Colonic mucosa (tissue), 4 donors: Measurements from ENCODE around the gene DISC1. TPM values are rescaled to one million over a fixed set of nuclear protein-coding genes. Genes with fewer than 3 reads are reported as not detected.

Experiments used
- DNase-seq: peaks from one replicate; pipeline ENCODE4 v3.0.0-alpha.2; 2020
- H3K27ac ChIP-seq: fragments of 200-600 bp; one replicate; pipeline ENCODE4 v1.8.0; 2021
- H3K27me3 ChIP-seq: fragments of 200-600 bp; one replicate; pipeline ENCODE4 v1.8.0; 2021
- H3K36me3 ChIP-seq: fragments of 200-600 bp; one replicate; pipeline ENCODE4 v1.8.0; 2021
- H3K4me1 ChIP-seq: fragments of 200-600 bp; one replicate; pipeline ENCODE4 v1.8.0; 2021; ENCODE audit warnings: mild to moderate bottlenecking
- H3K4me3 ChIP-seq: fragments of 200-600 bp; one replicate; pipeline ENCODE4 v1.8.0; 2021
- H3K9ac ChIP-seq, 2 donors: one replicate each; pipeline ENCODE4 v1.7.0; 2013; ENCODE audit warnings: control low read depth in 2 of 2, low read depth in 2 of 2, low read length in 2 of 2
- H3K9me3 ChIP-seq: fragments of 200-600 bp; one replicate; pipeline ENCODE4 v1.8.0; 2021
- intact Hi-C: fragments of 100-400 bp; cut with DNase I; formaldehyde crosslinking; loops from one replicate; pipeline ENCODE4 v1.14.1; 2022
- total RNA-seq, 2 donors: library from RNA; stranded (reverse); fragmentation: NEBNext Ultra II Directional in 1 of 2; extraction: Animal tissue kit (Norgen Biotek cat#: 25700) in 1 of 2; gene quantifications; one replicate each; pipeline ENCODE4 v1.2.1, GENCODE V29; 2021
- TF ChIP-seq, protein P1 (sequence below): fragments of 200-600 bp; IDR thresholded peaks from one replicate; pipeline ENCODE4 v1.8.0; 2022; ENCODE audit warnings: antibody characterized with exemption, mild to moderate bottlenecking
- donor health status: healthy.
- donor health status: DM: no; HTN: no; CAD: no.
- donor health status: DM: no; HTN: no; CAD: no.

Gene DISC1
- total RNA-seq, 2 donors from 2014 or later, result 3.4 to 5.3 TPM

DNA sequence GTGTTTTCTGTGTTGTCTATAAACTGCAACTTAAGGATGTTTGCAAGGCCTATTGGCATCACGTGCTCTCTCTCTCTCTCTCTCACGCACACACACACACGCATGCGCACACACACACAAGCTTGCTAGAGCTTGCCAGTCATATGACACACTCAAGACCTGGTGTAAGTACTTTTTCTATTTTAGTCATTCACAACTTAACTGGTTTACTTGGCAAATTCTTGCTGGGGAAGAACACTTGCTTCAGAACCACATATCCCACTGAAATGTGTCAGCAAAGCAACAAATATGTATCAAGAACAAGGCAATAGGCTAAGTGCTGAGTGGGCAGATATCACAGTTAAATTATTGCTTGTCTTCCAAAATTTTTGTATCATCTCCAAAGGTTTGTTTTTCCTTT lies 107.8 kb downstream of the DISC1 start:
- TF ChIP-seq, protein P1, sequence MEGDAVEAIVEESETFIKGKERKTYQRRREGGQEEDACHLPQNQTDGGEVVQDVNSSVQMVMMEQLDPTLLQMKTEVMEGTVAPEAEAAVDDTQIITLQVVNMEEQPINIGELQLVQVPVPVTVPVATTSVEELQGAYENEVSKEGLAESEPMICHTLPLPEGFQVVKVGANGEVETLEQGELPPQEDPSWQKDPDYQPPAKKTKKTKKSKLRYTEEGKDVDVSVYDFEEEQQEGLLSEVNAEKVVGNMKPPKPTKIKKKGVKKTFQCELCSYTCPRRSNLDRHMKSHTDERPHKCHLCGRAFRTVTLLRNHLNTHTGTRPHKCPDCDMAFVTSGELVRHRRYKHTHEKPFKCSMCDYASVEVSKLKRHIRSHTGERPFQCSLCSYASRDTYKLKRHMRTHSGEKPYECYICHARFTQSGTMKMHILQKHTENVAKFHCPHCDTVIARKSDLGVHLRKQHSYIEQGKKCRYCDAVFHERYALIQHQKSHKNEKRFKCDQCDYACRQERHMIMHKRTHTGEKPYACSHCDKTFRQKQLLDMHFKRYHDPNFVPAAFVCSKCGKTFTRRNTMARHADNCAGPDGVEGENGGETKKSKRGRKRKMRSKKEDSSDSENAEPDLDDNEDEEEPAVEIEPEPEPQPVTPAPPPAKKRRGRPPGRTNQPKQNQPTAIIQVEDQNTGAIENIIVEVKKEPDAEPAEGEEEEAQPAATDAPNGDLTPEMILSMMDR, result no peak
- Histone ChIP-seq H3K27ac (no peak overlapping the region), H3K36me3 (no peaks in the 10 kb centered on the region), H3K4me3 (no peak overlapping the region), H3K9me3 (no peaks in the 10 kb centered on the region), H3K4me1 (no peaks in the 10 kb centered on the region), H3K9ac (no peak overlapping the region), H3K27me3 (no peaks in the 10 kb centered on the region)
- DNase-seq, result peak; percentile 19
- intact Hi-C loops, result no loop called here

DNA sequence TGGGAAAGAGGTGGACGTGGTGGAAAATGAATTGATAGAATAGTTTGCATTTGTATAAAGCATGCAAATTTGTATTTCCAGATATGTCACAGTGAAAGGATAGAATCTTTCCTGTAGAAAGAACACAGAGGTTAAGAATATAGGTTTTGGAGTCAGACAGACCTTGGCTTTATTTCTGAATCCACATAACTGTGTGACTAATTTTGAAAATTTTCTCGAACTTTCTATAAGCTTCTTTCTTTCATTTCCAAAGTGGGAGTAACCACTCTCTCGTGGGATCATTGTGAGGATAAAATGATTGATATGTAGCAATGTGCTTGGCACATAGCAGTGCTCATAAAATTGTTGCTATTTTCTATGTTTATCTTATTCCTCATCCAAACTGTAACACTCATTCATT lies 108.8 kb downstream of the DISC1 start:
- Histone ChIP-seq H3K4me1 (no peaks in the 10 kb centered on the region), H3K4me3 (no peak overlapping the region), H3K27ac (no peak overlapping the region), H3K9me3 (no peaks in the 10 kb centered on the region), H3K9ac (no peak overlapping the region), H3K27me3 (no peaks in the 10 kb centered on the region), H3K36me3 (no peaks in the 10 kb centered on the region)
- no peak for DNase-seq
- intact Hi-C loops, result no loop called here
- TF ChIP-seq, protein P1, result no peak

DNA sequence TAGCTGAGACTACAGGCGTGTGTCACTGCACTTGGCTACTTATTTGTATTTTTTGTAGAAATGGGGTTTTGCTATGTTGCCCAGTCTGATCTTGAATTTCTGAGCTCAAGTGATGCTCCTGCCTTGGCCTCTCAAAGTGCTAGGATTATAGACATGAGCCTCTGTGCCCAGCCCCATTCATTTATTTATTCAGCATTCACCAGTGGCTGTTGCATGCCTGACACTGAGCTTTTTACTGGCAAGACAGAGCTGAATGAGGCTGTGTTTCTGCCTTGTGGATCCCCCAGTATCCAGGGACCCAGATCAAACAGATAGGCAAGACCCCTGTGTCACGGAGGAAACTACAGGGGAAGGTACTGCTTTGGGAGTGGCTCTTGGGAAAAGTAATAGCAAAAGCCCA lies 109.4 kb downstream of the DISC1 start:
- no peaks in the 10 kb centered on the region for H3K27me3 ChIP-seq
- intact Hi-C loops, result no loop called here
- no peak overlapping the region for H3K4me3 ChIP-seq
- no peak overlapping the region for H3K27ac ChIP-seq
- no peaks in the 10 kb centered on the region for H3K4me1 ChIP-seq
- H3K9ac ChIP-seq, result no peak overlapping the region
- no peaks in the 10 kb centered on the region for H3K36me3 ChIP-seq
- TF ChIP-seq, protein P1, result no peak
- no peaks in the 10 kb centered on the region for H3K9me3 ChIP-seq
- no peak for DNase-seq

DNA sequence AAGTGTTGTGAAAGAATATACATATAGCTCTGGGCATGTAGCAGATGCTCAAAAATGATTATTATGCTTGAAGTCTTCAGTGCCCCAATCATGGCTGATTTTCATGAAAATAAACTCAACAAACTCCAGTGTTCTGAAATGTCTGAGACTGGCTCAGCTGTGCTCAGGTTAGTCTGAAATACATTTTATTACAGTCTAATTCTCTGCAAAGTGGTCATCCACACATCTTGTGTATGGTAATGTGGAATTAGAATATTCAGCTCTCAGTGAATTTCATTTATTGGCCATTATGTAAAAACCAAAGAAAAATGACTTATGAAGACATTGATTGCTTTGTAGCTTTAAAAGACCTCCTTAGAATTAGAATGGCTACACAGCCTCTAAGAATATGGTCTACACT lies 109.9 kb downstream of the DISC1 start:
- Histone ChIP-seq H3K9ac (no peak overlapping the region), H3K4me3 (no peak overlapping the region), H3K9me3 (no peaks in the 10 kb centered on the region), H3K4me1 (no peaks in the 10 kb centered on the region), H3K27ac (no peak overlapping the region), H3K27me3 (no peaks in the 10 kb centered on the region), H3K36me3 (no peaks in the 10 kb centered on the region)
- TF ChIP-seq, protein P1, result no peak
- intact Hi-C loops, result no loop called here
- DNase-seq, result no peak

DNA sequence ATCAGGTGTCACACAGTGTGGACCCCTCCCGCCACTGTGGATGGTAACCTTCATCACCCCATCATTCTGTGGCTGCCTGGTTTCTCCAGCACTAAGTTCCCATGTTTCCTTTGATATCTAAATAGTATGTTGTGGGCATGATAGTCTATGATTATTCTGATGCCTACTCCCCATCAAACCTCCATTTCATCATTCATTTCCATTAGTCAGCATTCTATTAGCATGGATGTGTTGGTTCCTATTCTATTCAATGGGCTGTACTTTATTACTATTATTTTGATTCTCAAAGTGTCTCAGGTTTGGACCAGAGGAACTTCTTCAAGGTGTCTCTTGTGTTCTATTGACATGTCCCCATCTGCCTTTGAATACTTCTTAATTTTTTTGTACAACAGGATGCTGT lies 112.0 kb downstream of the DISC1 start:
- no peaks in the 10 kb centered on the region for H3K27me3 ChIP-seq
- H3K4me1 ChIP-seq, result no peaks in the 10 kb centered on the region
- no peak for DNase-seq
- H3K36me3 ChIP-seq, result no peaks in the 10 kb centered on the region
- intact Hi-C loops, result no loop called here
- H3K9me3 ChIP-seq, result no peaks in the 10 kb centered on the region
- TF ChIP-seq, protein P1, result no peak
- H3K9ac ChIP-seq, result no peak overlapping the region
- no peak overlapping the region for H3K27ac ChIP-seq
- H3K4me3 ChIP-seq, result no peak overlapping the region

DNA sequence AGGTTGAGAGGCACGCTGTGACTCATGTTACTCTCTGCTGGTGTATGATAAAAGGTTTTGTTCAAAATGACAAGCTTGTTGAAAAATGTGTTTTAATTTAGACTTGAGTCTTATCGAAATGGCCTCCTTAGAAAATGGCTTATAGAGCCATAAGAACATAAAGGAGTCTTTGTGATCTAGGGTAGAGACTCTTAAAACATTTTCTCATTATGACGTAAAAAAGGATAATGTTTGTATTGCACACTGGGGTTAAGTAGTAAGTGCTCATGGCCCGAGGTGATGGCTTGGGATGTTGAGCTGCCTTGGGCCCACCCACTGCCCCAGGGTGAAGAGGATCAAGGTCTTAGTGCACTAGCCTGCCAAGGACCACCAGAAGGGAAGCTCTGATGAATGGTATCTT lies 117.4 kb downstream of the DISC1 start:
- H3K4me1 ChIP-seq, result no peaks in the 10 kb centered on the region
- intact Hi-C loops, result no loop called here
- H3K27me3 ChIP-seq, result no peaks in the 10 kb centered on the region
- no peaks in the 10 kb centered on the region for H3K9me3 ChIP-seq
- H3K4me3 ChIP-seq, result no peak overlapping the region
- no peak overlapping the region for H3K27ac ChIP-seq
- no peaks in the 10 kb centered on the region for H3K36me3 ChIP-seq
- no peak for DNase-seq
- TF ChIP-seq, protein P1, result no peak
- H3K9ac ChIP-seq, result no peak overlapping the region
